Measurements from ENCODE around the gene TMEM191C. TPM values are rescaled to one million over a fixed set of nuclear protein-coding genes. Genes with fewer than 3 reads are reported as not detected.
A peak's percentile ranks its signal among the peaks of the same experiment; 100 is the strongest.

The TMEM191C gene
- total and polyA plus RNA-seq, 2 of the 13 experiments (the other 11 are each of a cell fraction or from before 2014, with no cell fraction given): 1.2 to 2.9 TPM

DNA sequence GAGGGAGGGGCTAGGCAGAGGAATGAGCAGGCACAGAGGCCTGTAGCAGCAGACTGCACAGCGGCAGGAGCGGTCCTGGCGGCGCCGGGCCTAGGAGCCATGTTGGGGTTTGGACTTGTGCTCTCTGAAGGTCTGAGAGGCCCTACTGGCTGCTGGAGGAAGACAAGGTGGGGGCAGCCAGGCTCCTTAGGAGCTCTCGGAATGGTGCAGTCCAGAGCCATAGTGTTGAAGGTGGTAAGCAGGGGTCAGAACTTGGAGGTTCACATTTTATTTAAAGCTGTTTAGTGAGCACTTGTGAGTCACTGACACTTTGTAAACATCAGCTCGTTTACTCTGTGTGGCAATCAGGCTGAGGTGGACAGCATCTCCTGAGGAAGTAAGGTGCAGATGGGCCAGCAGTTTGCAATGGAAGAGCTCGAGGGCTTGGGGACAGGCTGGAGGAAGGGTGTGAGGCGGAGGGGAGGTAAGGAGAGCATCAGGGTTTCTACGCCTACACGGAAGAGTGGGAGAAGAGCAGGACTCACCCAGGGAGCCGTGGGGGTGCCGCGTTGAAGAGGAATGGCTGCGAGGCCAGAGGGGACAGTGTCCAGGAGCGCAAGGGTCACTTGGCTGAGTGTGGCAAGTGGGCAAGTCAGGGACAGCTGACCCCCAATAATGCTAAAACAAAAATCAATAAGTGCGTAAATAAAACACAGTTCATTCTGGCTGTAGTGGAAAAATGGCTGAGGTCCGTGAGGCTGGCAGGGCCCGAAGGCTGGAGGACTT, 10.0 kb upstream of the TMEM191C start (continued):
- TF ChIP-seq MED1 (CRISPR knock-in tag; IDR thresholded peaks at IDR 0.05) (peak; percentile 74), ZNF891 (CRISPR knock-in tag; IDR thresholded peaks at IDR 0.05) (0 out of 2 replicates have a peak, but pooled peaks have one; percentile 62), FOXK1 (CRISPR knock-in tag; IDR thresholded peaks at IDR 0.05; ENCODE audit: borderline replicate concordance, low read depth) (peak; percentile 88; the same call in 1 of the 2 replicates), ZSCAN20 (CRISPR knock-in tag; IDR thresholded peaks at IDR 0.05; ENCODE audit: borderline replicate concordance) (0 out of 2 replicates have a peak, but pooled peaks have one; percentile 49), NFKB2 (CRISPR knock-in tag; IDR thresholded peaks at IDR 0.05; ENCODE audit: borderline replicate concordance) (peak; percentile 47; the same call in 1 of the 2 replicates), ZNF143 (CRISPR knock-in tag; IDR thresholded peaks at IDR 0.05) (0 out of 2 replicates have a peak, but pooled peaks have one; percentile 33), ZFP90 (CRISPR knock-in tag; IDR thresholded peaks at IDR 0.05; ENCODE audit: borderline replicate concordance) (peak; percentile 76; the same call in 1 of the 2 replicates), ZNF788 (CRISPR knock-in tag; IDR thresholded peaks at IDR 0.05; ENCODE audit: borderline replicate concordance) (peak; percentile 21; the same call in 1 of the 2 replicates), ZNF317 (CRISPR knock-in tag; IDR thresholded peaks at IDR 0.05) (0 out of 2 replicates have a peak, but pooled peaks have one; percentile 17), TBX2 (CRISPR knock-in tag; IDR thresholded peaks at IDR 0.05; ENCODE audit: borderline replicate concordance) (peak; percentile 53; the same call in 1 of the 2 replicates), NR2F2 (IDR thresholded peaks at IDR 0.05; ENCODE audit: borderline replicate concordance, low read depth) (peak; percentile 53; the same call in 1 of the 2 replicates), PRDM10 (CRISPR knock-in tag; IDR thresholded peaks at IDR 0.05; ENCODE audit: low read depth) (peak; percentile 88), HBP1 (CRISPR knock-in tag; IDR thresholded peaks at IDR 0.05; ENCODE audit: low read depth) (no peak; the same call in 1 of the 2 replicates), SIN3A (IDR thresholded peaks at IDR 0.05; ENCODE audit: borderline replicate concordance, low read depth, low read length) (peak; percentile 31; the same call in 1 of the 2 replicates), ZNF350 (CRISPR knock-in tag; IDR thresholded peaks at IDR 0.05; ENCODE audit: borderline replicate concordance, low read depth) (peak; percentile 70; the same call in 1 of the 2 replicates), FOXJ3 (CRISPR knock-in tag; IDR thresholded peaks at IDR 0.05; ENCODE audit: borderline replicate concordance) (peak; percentile 74; the same call in 1 of the 2 replicates), YY1 (IDR thresholded peaks at IDR 0.05; ENCODE audit: insufficient read depth, insufficient replicate concordance, low read depth, low read length) (peak; percentile 53), CREBL2 (CRISPR knock-in tag; IDR thresholded peaks at IDR 0.05; ENCODE audit: borderline replicate concordance) (no peak)
- TF ChIP-seq, protein P1, sequence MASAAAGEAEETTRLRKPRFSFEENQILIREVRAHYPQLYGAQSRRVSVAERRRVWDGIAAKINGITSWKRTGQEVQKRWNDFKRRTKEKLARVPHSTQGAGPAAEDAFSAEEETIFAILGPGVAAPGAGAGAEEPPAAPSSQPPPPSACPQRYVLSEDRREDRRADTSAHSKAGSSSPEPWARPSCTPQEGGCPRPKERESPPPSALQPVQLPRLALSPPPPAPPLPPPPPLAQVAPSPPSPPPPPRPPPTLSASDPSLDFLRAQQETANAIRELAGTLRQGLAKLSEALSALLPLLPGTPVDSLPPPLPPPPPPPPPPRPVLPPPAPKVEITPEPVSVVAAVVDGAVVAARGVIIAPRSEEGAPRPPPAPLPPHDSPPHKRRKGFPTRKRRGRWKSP (CRISPR knock-in tag; IDR thresholded peaks at IDR 0.05): peak; percentile 78

All from HepG2 (cell line).